HG03175 (cell line): ENCODE measurements around the gene CCDC69.
"Not testable (repeated sequence)": the region's sequence is repeated elsewhere in the genome, so short reads cannot be mapped to it uniquely, and the experiment has no call there.

ENCODE experiments used
- ATAC-seq: cut with Tn5 transposase; IDR thresholded peaks from one replicate; pipeline ENCODE4 v1.9.1; 2021; ENCODE audit warnings: mild to moderate bottlenecking, moderate library complexity; ENCODE audit not compliant: unreplicated experiment

The CCDC69 gene

GRCh38 chr5:151222790-151223446 lies 974 bp downstream of the CCDC69 start:
- ATAC-seq: peak; percentile 63

GRCh38 chr5:151222054-151222789 lies 1.7 kb downstream of the CCDC69 start:
- ATAC-seq: no peak

DNA sequence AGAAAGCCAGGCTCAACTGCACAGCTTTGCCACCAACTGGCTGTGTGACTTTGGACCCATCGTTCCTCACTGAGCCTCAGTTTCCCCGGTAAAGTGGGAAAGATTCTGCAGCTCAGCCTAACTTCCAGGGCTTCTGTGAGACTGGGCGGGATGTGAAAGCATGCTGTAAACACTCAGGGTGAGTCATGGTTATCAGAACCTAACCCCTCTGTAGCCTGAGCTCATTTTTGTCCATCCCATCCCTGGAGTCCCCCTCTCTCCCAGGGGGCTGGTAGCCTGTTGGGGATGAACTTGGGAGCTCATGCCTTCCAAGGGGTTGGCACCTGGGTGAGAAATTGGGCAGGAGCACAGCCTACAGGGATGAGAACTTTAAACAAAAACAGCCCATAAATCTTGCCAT lies 2.3 kb downstream of the CCDC69 start:
- no peak for ATAC-seq

- no peak for ATAC-seq
Measured at GRCh38 chr5:151219789-151220188, 4.1 kb downstream of the CCDC69 start.

DNA sequence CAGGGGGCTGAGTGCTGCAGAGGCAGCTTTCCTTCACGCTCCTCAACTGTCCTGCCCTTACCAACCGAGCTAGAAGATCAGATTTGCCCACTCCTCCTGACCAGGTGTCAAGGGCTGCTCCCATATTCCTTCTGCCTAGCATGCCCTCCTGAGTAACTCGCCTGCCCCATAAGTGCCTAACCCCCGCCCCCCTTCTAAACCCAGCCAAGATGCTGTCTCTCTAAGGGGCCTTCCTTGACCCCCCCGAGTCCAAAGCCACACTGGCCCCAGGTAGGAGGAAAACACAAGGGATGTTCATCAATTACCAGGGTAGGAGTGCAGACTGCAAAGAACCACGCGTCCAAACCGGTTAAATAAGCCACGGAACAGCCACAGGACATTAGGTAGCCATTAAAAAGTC lies 4.8 kb downstream of the CCDC69 start:
- ATAC-seq: no peak

DNA sequence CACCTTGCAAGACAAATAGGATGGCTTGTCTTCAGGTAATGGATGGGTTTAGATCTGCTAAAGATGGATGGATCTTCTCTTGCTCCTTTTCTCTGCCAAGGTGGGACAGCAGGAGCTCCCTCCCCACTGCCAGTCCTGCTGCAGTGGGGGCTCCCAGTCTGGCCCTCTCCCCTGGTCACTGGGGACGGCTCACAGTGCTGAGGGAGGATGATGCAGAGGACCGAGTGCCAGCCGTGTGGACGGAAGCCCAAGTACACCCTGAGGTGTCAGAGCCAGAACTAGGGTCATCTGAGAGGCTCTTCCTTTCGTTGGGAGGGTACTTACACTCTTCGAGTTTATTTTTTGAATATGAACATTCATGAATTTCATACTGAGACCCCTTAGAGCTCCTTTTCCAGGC lies 5.7 kb downstream of the CCDC69 start:
- no peak for ATAC-seq

DNA sequence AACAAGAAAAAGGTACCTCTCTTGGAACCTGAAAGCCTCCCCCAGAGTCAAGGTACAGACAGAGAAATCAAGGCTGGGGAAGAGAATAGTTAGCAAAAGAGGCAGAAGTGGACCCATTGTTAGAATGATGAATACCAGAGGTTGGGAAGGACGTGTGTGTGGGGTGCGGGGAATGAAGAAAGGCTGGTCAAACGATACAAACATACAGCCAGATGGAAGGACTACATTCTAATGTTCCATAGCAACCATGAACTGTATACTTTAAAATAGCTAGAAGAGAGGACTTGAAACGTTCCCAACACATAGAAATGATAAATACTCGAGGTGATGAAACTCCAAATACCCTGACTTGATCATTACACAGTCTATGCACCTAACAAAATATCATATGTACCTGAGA lies 7.1 kb downstream of the CCDC69 start:
- no peak for ATAC-seq

DNA sequence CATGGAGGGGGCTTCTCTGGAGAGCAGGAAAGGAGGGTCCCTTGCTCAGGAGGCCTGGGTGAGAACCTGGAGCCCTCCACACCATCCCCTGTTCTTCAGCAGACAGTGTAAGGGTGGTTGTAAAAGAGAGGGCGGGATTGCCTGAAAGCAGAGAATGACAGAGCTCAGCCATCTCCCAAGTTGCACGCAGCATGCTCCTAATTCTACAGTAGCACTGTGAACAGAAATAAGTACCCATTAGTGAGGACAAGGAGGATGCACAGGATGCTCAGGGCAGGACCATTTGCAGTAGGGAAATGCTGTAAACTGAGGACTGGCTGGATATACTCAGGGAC lies 8.4 kb downstream of the CCDC69 start:
- ATAC-seq: no peak

DNA sequence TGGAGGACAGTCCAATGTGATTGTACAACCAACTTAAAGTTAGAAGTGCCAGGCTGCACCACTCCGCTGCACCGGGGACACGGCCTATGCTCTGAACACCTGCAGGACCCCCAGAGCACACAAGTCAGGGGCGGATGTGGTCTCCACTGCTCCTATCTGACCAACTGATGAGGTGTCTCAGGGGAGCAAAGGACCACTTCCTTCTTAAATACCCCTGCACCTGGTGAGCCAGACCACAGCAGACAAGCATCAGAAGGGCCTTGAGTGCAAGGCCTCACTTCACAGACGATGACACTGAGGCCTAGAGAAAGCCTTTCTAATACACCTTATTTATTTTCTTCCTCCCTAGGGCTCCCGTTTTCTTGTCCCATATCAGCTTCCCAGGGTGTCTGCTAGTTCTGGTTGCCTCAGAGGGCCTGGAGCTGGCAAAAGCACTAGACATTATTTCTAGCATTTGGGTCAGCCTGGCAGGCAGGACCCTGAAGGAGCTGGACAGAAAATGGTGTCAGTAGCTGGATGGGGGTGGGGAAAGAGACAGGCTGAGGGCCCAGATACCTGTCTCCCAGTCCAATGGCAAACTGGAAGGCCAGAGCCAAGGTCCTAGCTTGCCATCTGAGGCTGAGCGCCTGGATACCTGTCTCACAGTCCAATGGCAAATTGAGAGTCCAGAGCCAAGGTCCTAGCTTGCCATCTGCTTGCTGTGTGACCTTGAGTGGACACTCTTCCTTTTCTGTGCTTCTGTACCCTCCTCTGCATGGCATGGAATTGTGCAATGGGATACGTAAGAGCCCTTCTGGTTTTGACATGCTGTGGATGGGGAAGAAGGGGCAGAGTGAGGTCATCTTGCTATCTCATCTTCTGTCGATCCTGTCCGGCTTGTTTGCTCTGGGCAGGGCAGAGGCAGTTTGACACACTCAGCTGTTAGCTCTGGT lies 9.0 kb downstream of the CCDC69 start:
- ATAC-seq: peak; percentile 69

DNA sequence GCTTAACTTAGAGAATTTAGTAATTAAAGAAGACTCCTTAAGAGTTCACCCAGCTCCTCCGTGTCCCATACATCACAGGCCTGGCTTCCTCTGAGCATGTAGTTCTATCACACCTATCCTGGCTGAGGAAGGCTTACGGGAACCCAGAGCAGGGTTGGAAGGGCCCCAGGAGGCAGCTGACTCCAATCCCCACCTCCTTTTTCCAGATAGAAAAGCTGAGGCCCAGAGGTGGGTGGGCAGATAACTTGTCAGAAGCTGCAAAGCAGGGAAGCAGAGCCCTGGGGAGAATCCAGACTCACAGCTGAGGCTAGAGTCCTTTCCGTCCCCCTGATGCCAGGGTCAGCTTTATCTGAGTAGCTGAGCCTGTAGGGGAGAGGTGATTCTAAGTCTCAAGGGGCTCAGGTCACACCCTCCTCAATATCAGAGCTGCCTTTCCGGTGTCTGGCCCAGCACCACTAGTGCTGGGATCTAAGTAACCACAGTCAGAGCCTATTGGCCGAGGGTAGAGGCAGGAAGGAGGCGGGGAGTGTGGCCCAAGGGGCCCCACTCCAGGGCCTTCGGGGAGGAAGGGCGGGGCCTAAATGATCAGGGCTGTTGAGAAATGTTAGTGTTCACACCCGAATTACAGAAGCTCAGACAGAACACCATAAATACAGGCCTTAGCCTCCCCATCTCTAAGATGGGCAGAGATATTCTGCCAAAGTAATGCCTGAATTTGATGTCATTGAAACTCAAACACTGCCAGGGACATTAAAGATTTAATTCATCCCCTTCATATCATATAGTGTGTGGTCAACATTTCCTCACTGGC lies 9.9 kb downstream of the CCDC69 start:
- peak; percentile 81 for ATAC-seq

- no peak for ATAC-seq
Measured at GRCh38 chr5:151212406-151212798, 11.5 kb downstream of the CCDC69 start.

GRCh38 chr5:151208481-151208914 lies 15.4 kb downstream of the CCDC69 start:
- no peak for ATAC-seq

DNA sequence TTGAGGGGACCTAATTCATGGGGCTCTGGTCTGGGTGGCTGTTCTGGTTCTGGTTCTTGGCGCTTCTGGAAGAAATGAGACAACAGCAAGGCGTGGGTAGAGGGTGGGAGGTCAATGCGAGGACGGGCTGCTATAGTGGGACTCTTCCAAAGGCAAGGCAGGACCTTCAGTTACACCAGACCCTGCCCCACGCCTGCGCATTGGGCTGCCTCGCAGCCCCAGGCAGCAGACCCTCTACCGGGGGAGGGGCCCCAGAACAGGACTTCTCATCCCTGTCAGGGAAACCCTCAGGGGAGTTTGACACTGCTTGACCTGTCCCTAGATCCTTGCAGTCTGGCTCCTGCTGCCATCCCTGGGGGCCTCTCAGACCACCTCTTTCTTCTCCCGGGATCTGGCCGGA lies 18.5 kb downstream of the CCDC69 start:
- no peak for ATAC-seq

DNA sequence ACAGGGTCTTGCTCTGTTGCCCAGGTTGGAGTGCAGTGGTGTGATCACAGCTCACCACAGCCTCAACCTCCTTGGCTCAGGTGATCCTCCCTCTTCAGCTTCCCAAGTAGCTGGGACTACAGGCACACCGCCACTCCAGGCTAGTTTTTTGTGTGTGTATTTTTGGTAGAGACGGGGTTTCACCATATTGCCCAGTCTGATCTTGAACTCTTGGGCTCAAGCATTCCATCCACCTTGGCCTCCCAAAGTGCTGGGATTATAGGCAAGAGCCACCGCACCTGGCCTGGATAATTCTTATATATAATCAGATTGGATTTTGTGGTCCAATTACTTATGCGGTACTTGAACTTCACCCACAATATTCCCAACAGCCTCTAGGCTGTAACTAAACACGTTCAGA lies 19.8 kb downstream of the CCDC69 start:
- no peak for ATAC-seq

- no peak for ATAC-seq
Measured at GRCh38 chr5:151202381-151203139, 21.3 kb downstream of the CCDC69 start.

DNA sequence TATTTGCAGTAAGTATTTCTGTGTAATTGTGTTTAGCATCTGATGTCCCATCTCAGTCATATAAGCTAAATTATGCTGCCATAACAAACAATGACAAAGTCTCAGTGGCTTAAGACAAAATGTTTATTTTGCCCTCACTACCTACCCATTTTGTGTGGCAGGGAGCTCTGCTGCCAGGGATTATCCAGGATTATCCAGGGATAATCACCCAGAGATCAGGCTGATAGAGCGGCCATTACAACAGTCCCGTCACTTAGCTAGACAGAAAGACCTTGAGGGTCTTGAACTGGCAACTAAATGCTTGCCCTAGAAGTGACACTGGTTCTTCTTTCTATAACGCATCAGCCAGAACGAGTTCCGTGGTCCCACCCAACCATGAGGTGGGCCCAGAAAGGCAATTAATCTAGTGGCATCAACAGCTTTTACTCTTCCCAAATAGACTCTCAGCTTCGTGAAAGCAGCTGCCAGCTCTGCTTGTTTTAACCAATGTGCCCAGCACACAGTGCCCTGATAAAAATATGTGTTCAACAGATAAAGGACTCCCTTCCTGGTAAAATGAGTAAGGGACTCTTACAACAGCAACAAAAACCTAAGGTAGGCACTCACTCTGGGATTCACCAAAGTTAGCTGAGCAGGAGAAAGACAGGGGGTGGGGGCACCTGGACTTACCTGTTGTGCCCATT lies 22.8 kb downstream of the CCDC69 start:
- ATAC-seq: no peak

- no peak for ATAC-seq
Measured at GRCh38 chr5:151199581-151200185, 24.2 kb downstream of the CCDC69 start.

DNA sequence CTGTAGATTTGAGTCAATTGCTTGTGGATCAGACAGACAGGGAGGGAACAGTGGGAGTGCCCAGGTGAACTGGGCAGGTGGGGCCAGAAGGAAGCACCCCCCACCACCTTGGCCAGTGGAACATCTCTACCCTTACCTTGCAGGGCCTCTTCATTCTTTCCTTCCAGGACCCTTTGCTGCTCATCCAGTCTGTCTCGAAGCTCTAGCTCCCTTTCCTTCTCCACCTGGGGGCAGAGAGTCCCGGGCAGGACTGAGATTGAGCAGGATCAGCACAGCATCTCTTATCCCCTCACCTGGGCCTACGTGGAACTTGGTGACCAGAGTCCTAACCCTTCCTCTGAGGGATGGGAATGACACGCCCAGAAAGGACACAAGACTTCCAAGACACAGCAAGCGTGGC lies 25.0 kb downstream of the CCDC69 start:
- no peak for ATAC-seq

- not testable (repeated sequence) for ATAC-seq
Measured at GRCh38 chr5:151197291-151197600, 26.6 kb downstream of the CCDC69 start.
